GM19452 (cell line): ENCODE data around the gene CORO2B.
"Not testable (repeated sequence)": the region's sequence is repeated elsewhere in the genome, so short reads cannot be mapped to it uniquely, and the experiment has no call there.

Experiments used
- ATAC-seq: cut with Tn5 transposase; IDR thresholded peaks from one replicate; pipeline ENCODE4 v1.9.1; 2021; ENCODE audit not compliant: unreplicated experiment

Gene CORO2B

DNA sequence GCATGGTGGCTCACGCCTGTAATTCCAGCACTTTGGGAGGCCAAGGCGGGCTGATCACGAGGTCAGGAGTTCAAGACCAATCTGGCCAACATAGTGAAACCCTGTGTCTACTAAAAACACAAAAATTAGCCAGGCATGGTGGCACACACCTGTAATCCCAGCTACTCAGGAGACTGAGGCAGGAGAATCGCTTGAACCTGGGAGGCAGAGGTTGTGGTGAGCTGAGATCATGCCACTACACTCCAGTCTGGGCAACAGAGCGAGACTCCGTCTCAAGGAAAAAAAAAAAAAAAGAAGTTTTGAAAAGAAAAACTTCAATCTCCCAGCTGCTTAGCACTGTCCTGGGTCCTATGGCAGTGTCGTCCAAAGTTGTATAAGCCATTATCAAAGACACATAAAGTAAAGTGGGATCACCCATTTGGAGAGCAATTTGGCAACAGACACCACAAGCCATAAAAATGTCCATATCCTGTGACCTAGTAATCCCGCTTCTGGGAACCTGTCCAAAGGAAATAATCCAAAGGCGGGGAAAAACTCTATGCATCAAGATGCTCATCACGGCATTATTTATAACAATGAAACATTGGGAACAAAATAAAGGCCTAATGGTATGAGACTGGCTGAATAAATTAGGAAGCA, 26.2 kb downstream of the CORO2B start:
- not testable (repeated sequence) for ATAC-seq

DNA sequence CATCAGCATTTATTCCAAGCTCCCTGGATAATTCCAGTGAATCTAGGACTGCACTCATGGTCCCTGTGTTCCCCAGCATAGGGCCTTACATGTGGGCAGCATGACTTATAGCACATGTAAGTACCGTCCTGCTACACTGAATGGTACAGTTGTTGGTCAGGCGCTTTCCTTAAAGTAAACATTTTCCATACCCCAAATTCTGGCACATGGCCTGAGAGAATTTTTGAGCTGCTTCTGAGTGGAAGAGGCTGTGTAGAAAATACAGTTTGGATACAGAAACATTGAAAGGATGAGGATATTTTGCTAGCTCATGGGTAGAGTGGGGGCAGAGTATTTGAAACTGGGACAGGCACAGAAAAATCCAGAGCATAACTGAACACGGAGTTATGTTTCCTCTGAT, 27.6 kb downstream of the CORO2B start:
- no peak for ATAC-seq

DNA sequence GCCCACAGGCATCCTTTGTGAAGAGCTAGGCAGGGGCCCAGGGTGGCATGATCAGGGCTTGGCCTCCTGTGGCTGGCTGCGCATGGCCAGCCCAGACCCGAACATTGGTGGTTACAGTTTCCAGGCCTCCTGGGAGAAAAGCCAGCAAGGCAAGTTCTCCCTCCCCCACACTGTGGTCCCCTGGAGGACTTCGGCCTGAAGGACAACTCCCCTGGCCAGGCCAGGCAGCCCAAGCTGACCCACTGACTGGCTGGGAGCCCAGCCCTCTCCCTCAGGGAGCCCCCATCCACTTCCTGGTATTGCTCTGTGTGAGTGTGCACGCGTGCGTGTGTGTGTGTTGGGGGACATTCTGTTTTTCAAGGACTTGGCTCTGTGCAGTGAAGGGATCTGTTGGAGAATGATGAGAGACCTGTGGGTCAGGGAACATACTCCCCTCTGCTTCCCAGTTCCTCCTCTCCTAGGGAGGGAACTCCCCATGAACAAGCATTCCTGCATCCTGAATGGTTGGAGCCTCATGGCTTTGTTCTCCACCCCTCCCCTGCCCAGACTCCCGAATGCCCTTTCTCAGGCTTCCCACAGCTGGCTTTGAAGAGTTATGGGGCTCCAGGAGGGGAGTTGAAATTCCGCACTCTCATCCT, 29.5 kb downstream of the CORO2B start:
- ATAC-seq, result no peak

DNA sequence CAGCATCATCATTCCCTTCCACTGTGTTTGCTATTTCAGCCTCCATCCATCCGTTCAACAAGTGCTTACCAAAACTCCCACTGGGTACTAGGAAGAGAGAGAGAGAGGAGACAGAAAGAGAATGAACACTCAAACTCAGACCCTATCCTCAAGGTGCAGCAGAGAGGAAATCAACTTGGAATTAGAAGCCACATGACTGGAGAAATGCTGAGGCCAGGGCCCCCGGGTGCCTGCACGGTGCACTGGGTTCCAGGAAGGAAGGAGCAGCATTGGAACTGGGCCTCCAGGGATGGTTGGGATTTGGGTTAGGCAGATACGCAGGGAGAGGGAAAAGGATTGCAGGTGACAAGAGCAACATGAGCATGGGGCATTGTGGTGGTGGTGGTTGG, 30.0 kb downstream of the CORO2B start:
- ATAC-seq, result no peak

DNA sequence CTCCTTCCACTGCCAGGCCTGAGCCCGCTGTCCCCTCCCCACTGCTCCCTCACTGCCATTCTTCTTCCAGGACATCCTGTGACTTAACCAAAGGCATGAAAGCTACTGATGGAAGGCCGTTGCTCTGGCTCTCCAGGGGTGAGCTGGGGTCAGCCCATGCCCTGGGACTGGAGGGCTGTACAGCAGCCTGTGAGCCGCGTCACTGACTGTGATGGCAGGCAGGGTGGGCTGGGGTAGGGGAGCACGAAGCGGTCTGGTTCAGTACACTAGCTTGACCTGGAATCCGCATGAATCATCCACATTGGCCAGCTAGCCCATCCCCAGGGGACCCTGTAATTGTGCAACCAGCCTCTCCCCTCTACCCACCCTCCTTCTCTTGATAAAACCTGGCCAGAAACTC, 30.8 kb downstream of the CORO2B start:
- ATAC-seq, result no peak

DNA sequence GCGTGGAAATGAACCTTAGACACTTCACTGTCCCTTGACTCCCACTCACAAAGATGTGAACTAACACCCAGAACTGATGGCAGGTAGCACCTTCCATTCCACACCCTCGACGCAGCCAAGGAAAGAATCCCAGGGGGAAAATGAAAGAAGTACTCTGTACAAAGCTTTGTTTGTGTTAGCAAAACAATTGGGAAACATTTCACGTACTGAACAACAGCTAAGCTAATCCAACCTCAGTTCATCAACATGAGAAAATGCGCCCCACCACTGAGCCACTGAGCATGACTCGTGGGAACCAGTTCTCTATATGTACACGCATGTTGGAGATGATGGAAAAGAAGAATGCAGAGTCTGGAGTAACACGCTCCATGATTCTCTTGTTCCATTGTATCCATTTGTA, 32.0 kb downstream of the CORO2B start:
- no peak for ATAC-seq

DNA sequence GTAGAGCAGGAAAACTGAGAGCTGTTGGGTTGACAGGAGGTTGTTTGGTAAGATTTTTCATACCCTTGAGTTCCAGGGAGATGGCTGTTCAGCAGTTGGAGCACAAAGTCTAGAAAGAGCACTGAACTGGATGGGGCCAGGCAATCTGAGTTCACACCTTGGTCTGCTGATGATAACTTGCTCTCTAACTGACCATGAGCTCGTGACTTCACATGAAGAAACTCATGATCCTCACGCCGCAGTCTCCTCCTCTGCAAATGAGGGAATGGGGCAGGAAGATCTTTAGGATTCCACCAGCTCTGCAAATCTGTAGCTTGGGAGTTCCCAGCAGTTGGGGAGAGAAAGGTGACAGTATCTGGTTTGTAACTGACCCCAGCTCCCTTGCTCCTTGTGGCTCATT, 33.7 kb downstream of the CORO2B start:
- ATAC-seq, result no peak

GRCh38 chr15:68612979-68613740, 34.4 kb downstream of the CORO2B start:
- no peak for ATAC-seq

GRCh38 chr15:68614286-68615035, 35.7 kb downstream of the CORO2B start:
- ATAC-seq, result no peak

- no peak for ATAC-seq
These were observed 36.5 kb downstream of the CORO2B start for GRCh38 chr15:68615301-68615700.

DNA sequence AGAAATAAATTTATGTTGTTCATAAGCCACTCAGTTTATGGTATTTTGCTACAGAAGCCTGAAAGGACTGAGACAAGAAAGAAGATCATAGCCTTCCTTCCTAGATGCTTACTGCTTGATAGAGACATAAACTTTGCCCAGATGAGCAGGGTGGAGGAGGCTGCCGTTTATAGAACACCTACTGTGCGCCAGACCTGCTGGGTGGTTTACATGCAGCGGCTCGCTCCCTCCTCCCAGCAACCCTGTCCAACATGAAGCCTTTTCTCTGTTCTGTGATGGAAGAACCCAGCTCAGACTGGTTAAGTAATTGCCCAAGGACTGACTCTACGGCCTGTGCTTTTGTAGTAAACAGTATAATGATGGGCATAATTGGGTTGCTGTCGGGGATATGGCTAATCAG, 37.0 kb downstream of the CORO2B start:
- no peak for ATAC-seq

DNA sequence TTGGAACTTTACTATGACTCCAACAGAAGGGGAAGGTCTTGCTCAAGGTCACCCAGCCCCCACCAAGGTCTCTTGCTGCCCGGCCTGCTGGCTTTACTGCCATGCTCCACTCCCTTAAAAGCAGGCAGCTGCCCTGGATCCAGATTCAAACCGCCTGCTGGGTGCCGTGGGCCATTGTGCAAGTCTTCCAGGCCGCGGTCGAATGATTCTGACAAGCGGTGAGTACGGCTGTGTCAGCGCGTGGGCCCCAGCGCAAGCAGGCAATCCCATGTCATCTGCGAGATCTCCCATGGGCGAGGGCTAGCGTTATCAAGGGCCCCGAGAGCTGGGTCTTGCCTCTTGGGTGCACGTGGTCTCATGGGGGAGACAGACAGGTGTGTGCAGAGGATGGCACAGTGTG, 37.6 kb downstream of the CORO2B start:
- no peak for ATAC-seq

DNA sequence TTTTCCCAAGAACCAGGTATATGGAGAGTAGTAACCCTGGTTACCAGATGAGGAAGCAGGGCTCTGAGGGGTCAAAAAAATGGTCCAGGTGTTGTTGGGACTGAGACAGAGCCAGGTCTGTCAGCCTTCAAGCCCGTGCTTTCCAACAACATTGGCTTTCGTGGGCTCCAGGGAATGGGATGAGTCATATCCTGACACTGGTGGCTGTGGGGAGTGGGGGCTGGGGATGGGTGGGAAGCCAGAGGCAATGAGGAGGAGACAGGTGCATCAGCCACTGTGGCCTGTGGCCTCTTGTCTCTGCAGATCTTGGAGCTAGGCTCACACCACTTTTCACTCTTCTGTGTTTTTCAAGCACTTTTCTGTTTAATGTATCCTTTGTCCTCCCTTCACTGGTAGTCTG, 38.2 kb downstream of the CORO2B start:
- ATAC-seq, result no peak

DNA sequence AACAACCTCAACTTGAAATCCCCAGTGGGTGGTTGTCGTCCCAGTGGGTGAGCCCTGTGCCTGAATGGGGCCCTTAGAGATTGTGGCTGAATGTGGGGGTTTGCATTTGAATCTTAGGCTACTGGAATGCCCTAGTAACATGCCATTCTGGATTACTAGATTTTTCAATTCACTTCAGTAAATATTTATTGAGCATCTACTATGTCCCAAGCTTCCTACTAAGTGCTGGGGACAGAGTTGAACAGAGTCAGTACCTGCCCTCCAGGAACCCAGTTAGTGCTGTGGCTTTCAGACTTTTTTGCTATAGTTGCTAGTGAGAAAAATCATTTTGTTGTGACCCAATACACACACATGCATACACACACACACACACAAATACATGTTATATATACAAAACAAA, 39.0 kb downstream of the CORO2B start:
- ATAC-seq, result no peak

- ATAC-seq, result no peak
These were observed 39.6 kb downstream of the CORO2B start for GRCh38 chr15:68618394-68618793.

DNA sequence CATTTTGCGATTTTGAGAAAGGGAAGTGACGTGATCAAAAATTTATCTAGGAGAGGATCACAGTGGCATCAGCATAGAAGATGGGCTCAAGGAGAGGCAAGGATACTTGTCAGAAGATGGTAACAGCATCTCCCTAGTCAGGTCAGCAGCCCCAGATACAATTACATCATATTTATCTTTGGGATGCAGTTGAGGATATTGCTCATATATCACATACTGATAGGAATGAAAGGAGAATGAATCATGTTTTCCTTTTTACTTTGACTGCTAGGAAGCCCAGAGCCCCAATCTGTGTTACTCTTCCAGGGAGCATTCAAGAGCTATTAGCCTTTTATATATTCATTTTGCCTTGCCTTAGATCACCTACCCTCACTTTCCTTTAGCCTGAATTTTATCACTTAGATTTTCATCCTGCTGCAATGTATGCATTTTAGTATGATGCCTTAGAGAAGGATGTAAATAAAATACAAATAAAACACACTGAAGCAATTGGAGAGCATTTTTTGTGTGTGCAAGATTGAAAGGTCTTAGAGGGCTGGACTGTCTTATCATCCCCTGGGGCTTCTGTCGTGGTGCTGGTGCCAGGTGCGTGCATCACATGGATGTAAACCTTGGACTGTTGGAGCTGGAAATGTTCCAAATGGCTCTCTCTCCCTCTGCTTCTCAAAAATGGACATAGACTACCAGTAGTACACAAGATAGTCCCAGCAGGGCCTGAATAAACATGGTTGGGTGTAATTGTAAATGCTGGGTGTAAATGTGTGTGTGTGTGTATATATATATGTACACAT, 40.3 kb downstream of the CORO2B start:
- ATAC-seq, result no peak

- no peak for ATAC-seq
These were observed 42.1 kb downstream of the CORO2B start for GRCh38 chr15:68620721-68621527.

DNA sequence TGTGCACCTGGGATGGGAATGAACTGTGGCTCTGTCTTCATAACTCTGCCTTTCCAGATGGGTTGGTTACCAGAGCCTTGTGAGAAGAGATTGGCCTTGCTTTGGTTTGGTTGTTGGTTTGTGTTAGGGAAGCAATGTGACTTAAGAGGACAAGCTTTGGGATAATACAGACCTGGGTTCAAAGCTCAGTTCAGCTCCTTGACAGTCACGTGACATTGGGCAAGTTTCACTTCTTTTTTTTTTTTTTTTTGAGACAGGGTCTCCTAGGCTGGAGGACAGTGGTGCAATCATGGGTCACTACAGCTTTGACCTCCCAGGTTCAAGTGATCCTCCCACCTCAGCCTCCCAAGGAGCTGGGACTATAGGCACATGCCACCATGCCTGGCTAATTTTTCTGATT, 42.7 kb downstream of the CORO2B start:
- no peak for ATAC-seq

DNA sequence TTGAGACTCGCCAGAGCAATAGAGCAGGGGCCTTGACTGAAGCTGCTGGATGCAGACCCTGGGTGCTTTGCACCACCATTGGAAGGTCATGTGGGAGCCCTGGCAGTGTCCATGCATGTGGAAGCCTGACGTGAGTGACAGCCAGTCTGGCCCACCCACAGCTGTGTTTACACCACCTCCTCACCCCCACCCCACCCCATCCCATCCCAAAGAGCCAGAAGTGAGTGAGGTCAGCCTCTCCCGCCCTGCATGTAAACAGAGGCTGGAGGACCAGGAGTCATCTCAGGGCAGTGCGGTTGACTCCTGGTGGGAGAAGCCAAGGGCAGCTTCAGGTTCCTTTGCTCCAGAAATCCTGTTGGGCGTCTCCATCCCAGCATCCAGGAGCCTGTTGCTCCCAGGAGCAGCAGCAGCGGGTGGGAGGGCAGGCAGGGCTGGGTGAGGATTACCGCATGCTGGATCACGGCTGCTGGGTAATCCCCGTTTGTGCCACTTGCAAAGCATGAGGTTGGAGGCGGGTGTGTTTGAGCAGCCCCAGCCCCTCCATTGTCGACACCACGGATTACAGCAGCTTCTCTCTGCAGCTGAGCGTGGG, 44.6 kb downstream of the CORO2B start:
- no peak for ATAC-seq

- no peak for ATAC-seq
These were observed 47.1 kb downstream of the CORO2B start for GRCh38 chr15:68625853-68626252.
